Colon (tissue), 2 donors: ENCODE data around the gene PRDM4.
A peak's percentile ranks its signal among the peaks of the same experiment; 100 is the strongest.
"Not testable (repeated sequence)": the region's sequence is repeated elsewhere in the genome, so short reads cannot be mapped to it uniquely, and the experiment has no call there.

ENCODE experiments used
- FAIRE-seq: peaks from 2 replicates; lab custom pipeline; 2012; peaks lifted over from hg19 to GRCh38; lab: Jason Lieb, UNC
- donor health status: control.
- donor health status: control.

Gene PRDM4

GRCh38 chr12:107767466-107767865 is 6.5 kb upstream of the PRDM4 start:
- FAIRE-seq = no peak

DNA sequence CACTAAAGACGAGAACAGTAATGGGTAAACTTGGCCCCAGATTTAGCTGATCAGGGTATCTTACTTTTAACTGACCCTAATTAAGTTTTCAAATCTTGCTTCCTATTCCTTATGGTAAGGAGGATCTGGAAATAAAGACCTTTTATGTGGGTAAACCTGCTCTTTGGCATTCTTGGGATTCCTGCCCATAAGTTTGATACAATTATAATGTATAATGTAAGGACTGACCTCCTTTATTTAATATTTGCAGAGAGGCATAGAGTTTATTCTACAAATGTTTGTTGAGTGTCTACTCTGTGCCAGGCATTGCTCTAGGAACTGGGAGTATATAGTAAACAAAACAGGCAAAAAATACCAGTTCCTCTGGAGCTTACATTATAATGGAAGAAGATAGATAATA is 4.4 kb upstream of the PRDM4 start:
- no peak for FAIRE-seq

DNA sequence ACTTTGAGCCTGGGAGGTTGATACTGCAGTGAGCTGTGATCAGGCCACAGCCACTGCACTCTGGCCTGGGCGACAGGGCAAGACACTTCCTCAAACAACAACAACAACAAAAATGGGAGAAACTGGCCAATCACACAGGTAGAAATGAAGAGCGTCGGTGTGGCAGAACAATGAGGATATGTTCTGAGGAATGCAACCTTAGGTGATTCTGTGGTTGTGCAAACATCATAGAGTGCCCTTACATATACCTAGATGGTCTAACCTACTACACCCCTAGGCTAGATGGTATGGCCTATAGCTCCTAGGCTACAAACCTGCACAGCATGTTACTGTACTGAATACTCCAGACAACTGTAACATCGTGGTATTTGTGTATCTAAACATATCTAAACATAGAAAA is 3.7 kb upstream of the PRDM4 start:
- FAIRE-seq = no peak

DNA sequence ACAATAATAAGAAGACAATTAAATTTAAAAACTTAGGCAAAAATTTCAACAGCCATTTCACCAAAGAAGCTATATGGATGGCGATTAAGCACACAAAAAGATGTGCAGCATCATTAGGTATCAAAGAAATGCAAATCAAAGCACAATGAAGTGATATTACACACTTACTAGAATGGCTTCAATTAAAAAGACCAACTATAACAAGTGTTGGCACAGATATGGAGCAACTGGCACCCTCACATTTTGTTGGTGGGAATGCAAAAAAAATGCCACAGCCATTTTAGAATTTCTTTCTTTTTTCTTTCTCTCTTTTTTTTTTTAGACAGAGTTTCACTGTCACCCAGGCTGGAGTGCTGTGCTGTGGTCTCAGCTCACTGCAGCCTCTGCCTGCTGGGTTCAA is 1.9 kb upstream of the PRDM4 start:
- no peak for FAIRE-seq

- no peak for FAIRE-seq
Measured at GRCh38 chr12:107761502-107761904, 566 bp upstream of the PRDM4 start.

- no peak for FAIRE-seq
Measured at GRCh38 chr12:107760207-107760808, 629 bp downstream of the PRDM4 start.

GRCh38 chr12:107759410-107759809 is 1.5 kb downstream of the PRDM4 start:
- peak; percentile 47 for FAIRE-seq

- no peak for FAIRE-seq
Measured at GRCh38 chr12:107749083-107749482, 11.9 kb downstream of the PRDM4 start.

- FAIRE-seq = no peak
Measured at GRCh38 chr12:107748472-107748871, 12.5 kb downstream of the PRDM4 start.

- no peak for FAIRE-seq
Measured at GRCh38 chr12:107736914-107737313, 24.0 kb downstream of the PRDM4 start.

GRCh38 chr12:107735763-107736162 is 25.2 kb downstream of the PRDM4 start:
- FAIRE-seq = no peak

- no peak for FAIRE-seq
Measured at GRCh38 chr12:107734139-107734538, 26.8 kb downstream of the PRDM4 start.

DNA sequence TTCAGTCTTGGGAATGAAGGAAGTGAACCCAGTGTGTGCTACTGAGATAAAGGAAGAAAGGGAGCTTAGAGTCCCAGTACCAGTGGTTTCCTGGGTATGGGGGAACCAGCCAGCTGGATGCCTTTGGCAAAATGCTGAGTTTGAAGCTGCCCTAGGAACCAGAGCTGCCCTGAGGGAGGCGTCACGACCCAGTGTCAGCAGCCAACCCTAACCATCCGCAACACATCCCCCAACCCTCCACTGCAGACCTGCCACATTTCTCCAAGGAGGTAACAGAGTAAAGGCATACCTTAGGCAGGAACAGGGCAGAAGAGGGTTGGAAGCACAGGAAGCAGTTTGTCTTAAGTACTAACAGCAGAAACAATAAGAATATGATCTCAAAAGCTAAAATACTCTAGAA is 28.6 kb downstream of the PRDM4 start:
- no peak for FAIRE-seq

DNA sequence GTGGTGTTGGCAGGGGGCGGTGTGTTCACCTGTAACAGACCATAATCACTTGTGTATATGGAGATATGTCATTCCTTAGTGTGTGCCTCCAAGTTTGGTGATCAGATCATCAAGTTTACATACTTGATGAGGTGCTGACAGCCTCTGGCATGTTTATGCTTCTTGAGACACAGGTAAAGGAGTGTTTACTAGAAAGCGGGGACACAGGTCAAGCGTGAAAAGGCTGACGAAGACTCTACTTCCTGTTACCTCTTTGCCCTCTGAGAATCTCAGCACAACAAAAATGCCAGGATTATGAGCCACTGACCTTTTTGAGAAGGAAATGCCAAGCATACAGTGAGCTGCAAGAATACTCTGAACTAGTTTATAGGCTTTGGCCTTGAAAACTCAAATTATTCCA is 29.6 kb downstream of the PRDM4 start:
- FAIRE-seq = no peak

DNA sequence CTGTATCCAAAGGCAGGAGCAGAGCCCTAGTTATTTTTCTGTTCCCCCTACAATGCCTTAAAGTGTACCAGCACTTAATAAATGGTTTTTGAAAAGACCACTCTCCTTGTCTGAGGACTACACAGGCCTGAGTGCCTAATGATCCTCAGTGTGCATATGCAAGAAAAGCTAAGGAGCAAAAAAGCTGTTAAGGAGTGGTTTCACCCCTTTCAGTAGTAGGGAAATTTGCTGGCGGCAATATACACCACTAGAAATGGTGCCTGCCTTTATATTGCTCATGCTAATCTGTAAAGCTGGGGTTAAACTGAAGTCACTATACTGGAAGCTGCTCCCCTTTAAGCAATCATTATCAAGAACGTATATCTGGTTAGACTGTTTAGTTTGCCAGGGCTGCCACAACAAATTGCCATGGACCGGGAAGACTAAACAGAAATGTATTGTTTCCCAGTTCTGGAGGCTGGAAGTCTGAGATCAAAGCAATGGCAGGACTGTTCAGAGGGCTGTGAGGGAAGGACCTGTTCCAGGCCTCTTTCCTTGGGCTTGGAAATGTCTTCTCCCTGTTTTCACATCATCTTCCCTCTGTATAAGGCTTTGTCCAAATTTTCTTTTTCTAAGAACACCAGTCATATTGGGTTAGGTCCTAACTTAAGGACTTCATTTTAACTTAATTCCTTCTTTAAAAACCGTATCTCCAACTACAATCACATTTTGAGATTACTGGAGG is 30.2 kb downstream of the PRDM4 start:
- FAIRE-seq = no peak

- not testable (repeated sequence) for FAIRE-seq
Measured at GRCh38 chr12:107727742-107728141, 33.2 kb downstream of the PRDM4 start.

GRCh38 chr12:107727327-107727726 is 33.6 kb downstream of the PRDM4 start:
- FAIRE-seq = not testable (repeated sequence)

- no peak for FAIRE-seq
Measured at GRCh38 chr12:107718606-107719005, 42.3 kb downstream of the PRDM4 start.

- no peak for FAIRE-seq
Measured at GRCh38 chr12:107715780-107716179, 45.2 kb downstream of the PRDM4 start.

GRCh38 chr12:107705522-107705921 is 55.4 kb downstream of the PRDM4 start:
- not testable (repeated sequence) for FAIRE-seq

- no peak for FAIRE-seq
Measured at GRCh38 chr12:107704041-107704440, 56.9 kb downstream of the PRDM4 start.

GRCh38 chr12:107702106-107702505 is 58.8 kb downstream of the PRDM4 start:
- FAIRE-seq = no peak

- not testable (repeated sequence) for FAIRE-seq
Measured at GRCh38 chr12:107695772-107696171, 65.2 kb downstream of the PRDM4 start.
